IPS-20b (cell line): ENCODE data around the gene PRRG2.

Experiments
- H3K27ac ChIP-seq: one replicate; pipeline ENCODE4 v1.5.1; 2013; ENCODE audit warnings: low read length
- H3K27me3 ChIP-seq: 2 replicates; pipeline ENCODE4 v1.6.1; 2013; ENCODE audit warnings: mild to moderate bottlenecking, low read length, inconsistent platforms; ENCODE audit not compliant: insufficient read depth
- H3K36me3 ChIP-seq: 2 replicates; pipeline ENCODE4 v1.6.1; 2013; ENCODE audit warnings: low read depth, mild to moderate bottlenecking, inconsistent platforms, low read length, moderate library complexity; ENCODE audit not compliant: insufficient read depth
- H3K4me1 ChIP-seq: 2 replicates; pipeline ENCODE4 v1.6.1; 2013; ENCODE audit warnings: mild to moderate bottlenecking, control low read depth, inconsistent platforms, low read length, moderate library complexity; ENCODE audit not compliant: insufficient read depth
- H3K4me3 ChIP-seq: 2 replicates; pipeline ENCODE4 v1.5.1; 2013; ENCODE audit warnings: mild to moderate bottlenecking, low read length, inconsistent platforms
- H3K9ac ChIP-seq: 2 replicates; pipeline ENCODE4 v1.6.1; 2013; ENCODE audit warnings: low read depth, mild to moderate bottlenecking, inconsistent platforms, low read length, moderate library complexity
- H3K9me3 ChIP-seq: 2 replicates; pipeline ENCODE4 v1.6.1; 2013; ENCODE audit warnings: mild to moderate bottlenecking, low read depth, low read length, inconsistent platforms; ENCODE audit not compliant: insufficient read depth

Gene PRRG2

GRCh38 chr19:49597703-49597974 lies 16.5 kb downstream of the PRRG2 start:
- no peak overlapping the region for H3K9ac ChIP-seq
- no peak overlapping the region for H3K27ac ChIP-seq
- H3K4me3 ChIP-seq = no peak overlapping the region
- H3K9me3 ChIP-seq = no peaks in the 10 kb centered on the region
- peaks cover 77% of the 10 kb centered on the region for H3K36me3 ChIP-seq
- peaks cover 5% of the 10 kb centered on the region; the same call in 1 of the 2 replicates for H3K4me1 ChIP-seq
- H3K27me3 ChIP-seq = no peaks in the 10 kb centered on the region

- Histone ChIP-seq H3K27ac (no peak overlapping the region), H3K4me1 (no peaks in the 10 kb centered on the region), H3K36me3 (peaks cover 86% of the 10 kb centered on the region), H3K27me3 (no peaks in the 10 kb centered on the region), H3K9me3 (no peaks in the 10 kb centered on the region), H3K9ac (no peak overlapping the region), H3K4me3 (no peak overlapping the region)
These were observed 18.5 kb downstream of the PRRG2 start for GRCh38 chr19:49599378-49600295.

GRCh38 chr19:49601482-49602038 lies 20.4 kb downstream of the PRRG2 start:
- Histone ChIP-seq H3K4me1 (no peaks in the 10 kb centered on the region), H3K9me3 (no peaks in the 10 kb centered on the region), H3K36me3 (peaks cover 90% of the 10 kb centered on the region), H3K27me3 (no peaks in the 10 kb centered on the region), H3K4me3 (no peak overlapping the region), H3K27ac (no peak overlapping the region), H3K9ac (no peak overlapping the region)

- Histone ChIP-seq H3K27ac (no peak overlapping the region), H3K4me3 (no peak overlapping the region), H3K9ac (no peak overlapping the region), H3K27me3 (no peaks in the 10 kb centered on the region), H3K4me1 (no peaks in the 10 kb centered on the region), H3K36me3 (peaks cover 93% of the 10 kb centered on the region), H3K9me3 (no peaks in the 10 kb centered on the region)
These were observed 21.7 kb downstream of the PRRG2 start for GRCh38 chr19:49602806-49603205.

- Histone ChIP-seq H3K9ac (no peak overlapping the region), H3K36me3 (peaks cover 92% of the 10 kb centered on the region), H3K4me3 (no peak overlapping the region), H3K27me3 (no peaks in the 10 kb centered on the region), H3K27ac (no peak overlapping the region), H3K4me1 (no peaks in the 10 kb centered on the region), H3K9me3 (no peaks in the 10 kb centered on the region)
These were observed 24.5 kb downstream of the PRRG2 start for GRCh38 chr19:49605605-49606004.

- H3K36me3 ChIP-seq = peaks cover 85% of the 10 kb centered on the region
These were observed 28.5 kb downstream of the PRRG2 start for GRCh38 chr19:49609499-49610092.

GRCh38 chr19:49613374-49613773 lies 32.3 kb downstream of the PRRG2 start:
- Histone ChIP-seq H3K36me3 (peaks cover 88% of the 10 kb centered on the region), H3K4me3 (no peak overlapping the region), H3K9me3 (no peaks in the 10 kb centered on the region), H3K27me3 (no peaks in the 10 kb centered on the region), H3K27ac (no peak overlapping the region), H3K4me1 (no peaks in the 10 kb centered on the region), H3K9ac (no peak overlapping the region)

More at GRCh38 chr19:49609499-49610092, 28.5 kb downstream of the PRRG2 start:
- Histone ChIP-seq H3K9me3 (no peaks in the 10 kb centered on the region), H3K27ac (no peak overlapping the region), H3K4me3 (no peak overlapping the region), H3K27me3 (no peaks in the 10 kb centered on the region), H3K4me1 (no peaks in the 10 kb centered on the region), H3K9ac (no peak overlapping the region)

- H3K9ac ChIP-seq = no peak overlapping the region
- no peak overlapping the region for H3K27ac ChIP-seq
These were observed 33.1 kb downstream of the PRRG2 start for GRCh38 chr19:49614096-49614833.

GRCh38 chr19:49615861-49616260 lies 34.7 kb downstream of the PRRG2 start:
- H3K36me3 ChIP-seq = peaks cover 90% of the 10 kb centered on the region

More at GRCh38 chr19:49614096-49614833, 33.1 kb downstream of the PRRG2 start:
- H3K4me3 ChIP-seq = no peak overlapping the region
- H3K4me1 ChIP-seq = no peaks in the 10 kb centered on the region
- peaks cover 87% of the 10 kb centered on the region for H3K36me3 ChIP-seq
- no peaks in the 10 kb centered on the region for H3K27me3 ChIP-seq
- no peaks in the 10 kb centered on the region for H3K9me3 ChIP-seq

GRCh38 chr19:49616532-49616931 lies 35.4 kb downstream of the PRRG2 start:
- Histone ChIP-seq H3K9me3 (no peaks in the 10 kb centered on the region), H3K4me1 (no peaks in the 10 kb centered on the region), H3K9ac (no peak overlapping the region), H3K36me3 (peaks cover 89% of the 10 kb centered on the region), H3K4me3 (no peak overlapping the region), H3K27ac (no peak overlapping the region), H3K27me3 (no peaks in the 10 kb centered on the region)

More at GRCh38 chr19:49615861-49616260, 34.7 kb downstream of the PRRG2 start:
- Histone ChIP-seq H3K4me1 (no peaks in the 10 kb centered on the region), H3K4me3 (no peak overlapping the region), H3K9ac (no peak overlapping the region), H3K27ac (no peak overlapping the region), H3K27me3 (no peaks in the 10 kb centered on the region), H3K9me3 (no peaks in the 10 kb centered on the region)

- H3K36me3 ChIP-seq = peaks cover 93% of the 10 kb centered on the region
- no peak overlapping the region for H3K4me3 ChIP-seq
These were observed 35.8 kb downstream of the PRRG2 start for GRCh38 chr19:49616945-49617344.

More at GRCh38 chr19:49616945-49617344, 35.8 kb downstream of the PRRG2 start:
- H3K27me3 ChIP-seq = no peaks in the 10 kb centered on the region
- H3K27ac ChIP-seq = no peak overlapping the region
- no peaks in the 10 kb centered on the region for H3K9me3 ChIP-seq
- H3K9ac ChIP-seq = no peak overlapping the region
- H3K4me1 ChIP-seq = no peaks in the 10 kb centered on the region
